K562 (cell line): Measurements from ENCODE around the gene KRT8. TPM values are rescaled to one million over a fixed set of nuclear protein-coding genes. Genes with fewer than 3 reads are reported as not detected.

Source experiments
- ATAC-seq: fragments of 200-7000 bp; cut with Tn5 transposase; 3 replicates; pipeline ENCODE4 v1.9.1; 2020; ENCODE audit warnings: moderate library complexity
- BruUV-seq: library from RNA; stranded (reverse); fragments of 400-500 nt; replicated peaks from 2 replicates; lab custom pipeline; 2021; lab: Mats Ljungman, UMichigan
- CTCF ChIA-PET: fragments of 300-600 bp; formaldehyde crosslinking; extraction: SDS; loops from one replicate; lab custom pipeline; 2021; ENCODE audit warnings: low intra/inter-chr PET ratio; lab: Yijun Ruan, JAX
- POLR2A ChIA-PET: fragments of 300-600, 350-650 bp; sonication (Branson Sonifier 250); formaldehyde crosslinking; extraction: SDS; loops from one replicate; lab custom pipeline; 2021; ENCODE audit warnings: antibody characterized with exemption, inconsistent platforms; lab: Yijun Ruan, JAX
- DNase-seq, 4 experiments: peaks; one replicate each; pipeline versions ENCODE4 v3.0.0 to v3.0.0-alpha.2; 2011 to 2018; ENCODE audit warnings: low spot score in 3 of 4, mixed read lengths in 3 of 4; ENCODE audit errors: extremely low read depth in 1 of 4
- FAIRE-seq: peaks from 2 replicates; lab custom pipeline; 2011; peaks lifted over from hg19 to GRCh38; lab: Jason Lieb, UNC
- H2AFZ ChIP-seq: 2 replicates; pipeline ENCODE4 v1.6.0; 2011; ENCODE audit warnings: low read depth, low read length, control low read depth, inconsistent platforms
- H3K27ac ChIP-seq: fragments of 200-600 bp; 3 replicates; pipeline ENCODE4 v1.8.0; 2011; ENCODE audit warnings: low read depth, mild to moderate bottlenecking, control low read depth, inconsistent platforms, low read length, moderate library complexity, mixed read lengths; ENCODE audit errors: extremely low read depth
- H3K27me3 ChIP-seq, 2 experiments: fragments of 300-600 bp in 1 of 2; 2 replicates in 1 of 2; 3 replicates in 1 of 2; pipeline versions ENCODE4 v1.6.0 to v1.8.0; 2011; ENCODE audit warnings: inconsistent platforms in 2 of 2, low read length in 2 of 2, mild to moderate bottlenecking in 1 of 2, mixed read lengths in 1 of 2, moderate library complexity in 1 of 2; ENCODE audit not compliant: control insufficient read depth in 2 of 2, insufficient read depth in 2 of 2
- H3K36me3 ChIP-seq: fragments of 300-600 bp; 3 replicates; pipeline ENCODE4 v1.8.0; 2011; ENCODE audit warnings: mild to moderate bottlenecking, low read length, inconsistent platforms; ENCODE audit not compliant: control insufficient read depth, insufficient read depth
- H3K4me1 ChIP-seq, 2 experiments: fragments of 200-600 bp in 1 of 2; replicated peaks in 1 of 2; 2 replicates in 1 of 2; 3 replicates in 1 of 2; pipeline versions ENCODE4 v1.5.1 to v1.8.0; 2011; ENCODE audit warnings: inconsistent platforms in 2 of 2, low read length in 2 of 2, mild to moderate bottlenecking in 1 of 2, mixed read lengths in 1 of 2, moderate library complexity in 1 of 2; ENCODE audit not compliant: control insufficient read depth in 2 of 2, insufficient read depth in 2 of 2
- H3K4me2 ChIP-seq: 2 replicates; pipeline ENCODE4 v1.6.1; 2011; ENCODE audit warnings: low read length, control low read depth, inconsistent platforms, mixed read lengths; ENCODE audit not compliant: insufficient read depth
- H3K4me3 ChIP-seq: fragments of 200-600 bp; sonication (generic), shearing (Covaris generic); 2 replicates; pipeline ENCODE4 v1.5.1; 2016; ENCODE audit warnings: control low read depth, inconsistent platforms
- H3K79me2 ChIP-seq: fragments of 200-600 bp; 3 replicates; pipeline ENCODE4 v1.8.0; 2011; ENCODE audit warnings: low read length, inconsistent platforms; ENCODE audit not compliant: control insufficient read depth, insufficient read depth
- H3K9ac ChIP-seq, 2 experiments: 2 replicates each; pipeline versions ENCODE4 v1.6.0 to v1.6.1; 2011; ENCODE audit warnings: low read depth in 2 of 2, low read length in 2 of 2, control low read depth in 1 of 2, inconsistent platforms in 1 of 2, mild to moderate bottlenecking in 1 of 2, mixed read lengths in 1 of 2; ENCODE audit not compliant: insufficient read depth in 1 of 2
- H3K9me1 ChIP-seq: one replicate; pipeline ENCODE4 v1.6.0; 2011; ENCODE audit warnings: inconsistent platforms, mild to moderate bottlenecking, low read length, moderate library complexity; ENCODE audit not compliant: control insufficient read depth, insufficient read depth
- H3K9me3 ChIP-seq: replicated peaks from 2 replicates; pipeline ENCODE4 v1.5.1; 2011; ENCODE audit warnings: low read depth, low read length, inconsistent platforms; ENCODE audit not compliant: control insufficient read depth, insufficient read depth
- H4K20me1 ChIP-seq: replicated peaks from 2 replicates; pipeline ENCODE4 v1.6.1; 2011; ENCODE audit warnings: low read length, inconsistent platforms, mixed read lengths; ENCODE audit not compliant: control insufficient read depth, insufficient read depth
- CTCF ChIP-seq, 3 experiments: IDR thresholded peaks in 2 of 3; conservative IDR thresholded peaks in 1 of 3; 2 replicates each; pipeline ENCODE4 v1.5.1; 2011 to 2012; ENCODE audit warnings: low read length in 3 of 3, mild to moderate bottlenecking in 3 of 3, control low read depth in 2 of 3, improper control_type of control experiment in 1 of 3, inconsistent platforms in 1 of 3, low read depth in 1 of 3, mixed read lengths in 1 of 3, moderate library complexity in 1 of 3; ENCODE audit not compliant: insufficient read depth in 2 of 3
- HDAC6 ChIP-seq: IDR thresholded peaks from 2 replicates; pipeline ENCODE4 v1.6.1; 2012; ENCODE audit warnings: low read depth, mild to moderate bottlenecking, control low read depth, inconsistent platforms, low read length, moderate library complexity
- NCOA4 ChIP-seq: fragments of 450-650 bp; IDR thresholded peaks from 2 replicates; pipeline ENCODE4 v1.6.1; 2018; ENCODE audit warnings: mild to moderate bottlenecking; ENCODE audit not compliant: partially characterized antibody
- NR3C1 ChIP-seq: sonication (generic); formaldehyde crosslinking; IDR thresholded peaks from 2 replicates; pipeline ENCODE4 v1.8.1; 2022; ENCODE audit warnings: missing genetic modification reagents
- POLR2A ChIP-seq: fragments of 450-650 bp; conservative IDR thresholded peaks from 2 replicates; pipeline ENCODE4 v1.6.1; 2016
- SIRT6 ChIP-seq: IDR thresholded peaks from one replicate; pipeline ENCODE4 v1.6.1; 2012; ENCODE audit warnings: low read depth, mild to moderate bottlenecking, control low read depth, inconsistent platforms, low read length, moderate library complexity
- TCFL5 ChIP-seq: fragments of 250-450 bp; sonication (Bioruptor Pico); conservative IDR thresholded peaks from 2 replicates; pipeline ENCODE4 v1.6.1; 2021; ENCODE audit warnings: mild to moderate bottlenecking, moderate library complexity, matching md5 sums
- XRCC5 ChIP-seq: fragments of 200-400 bp; formaldehyde crosslinking; IDR thresholded peaks from 2 replicates; pipeline ENCODE4 v1.6.1; 2017; ENCODE audit warnings: low read depth, mild to moderate bottlenecking, low read length
- ZNF551 ChIP-seq: fragments of 250-450 bp; sonication (Bioruptor Pico); IDR thresholded peaks from 2 replicates; pipeline ENCODE4 v1.5.0; 2021; ENCODE audit warnings: mild to moderate bottlenecking, moderate library complexity
- ZNF778 ChIP-seq: fragments of 450-650 bp; formaldehyde crosslinking; IDR thresholded peaks from 2 replicates; pipeline ENCODE4 v1.4.0; 2020; ENCODE audit warnings: mild to moderate bottlenecking, moderate library complexity
- ZZZ3 ChIP-seq: fragments of 450-650 bp; IDR thresholded peaks from 2 replicates; pipeline ENCODE4 v1.6.1; 2016; ENCODE audit warnings: antibody characterized with exemption, mild to moderate bottlenecking, moderate library complexity
- WGBS: fragments of 100-300 bp; shearing (Covaris generic); methylation state at CpG from one replicate; pipeline ENCODE4 v1.1.6; 2016; ENCODE audit warnings: low coverage, mixed read lengths; ENCODE audit not compliant: insufficient coverage; ENCODE audit errors: missing lambda C conversion rate; 5-methylcytosine and 5-hydroxymethylcytosine counted together
- in situ Hi-C: fragments of 300-500 bp; cut with MboI; formaldehyde crosslinking; loops from 4 replicates; pipeline ENCODE4 v1.15.0; 2018; ENCODE audit warnings: inconsistent platforms, mixed read lengths
- intact Hi-C: fragments of 100-400 bp; cut with micrococcal nuclease; formaldehyde crosslinking; loops from 2 replicates; pipeline ENCODE4 v1.14.2; 2022
- polyA plus RNA-seq, 8 experiments: library from polyadenylated mRNA; depleted of rRNA in 4 of 8; stranded (reverse) in 5 of 8; unstranded in 3 of 8; fragments of >200 nt; fragmentation: Nextera tagmentation in 2 of 8; fragmentation: Illumina TruSeq in 1 of 8; extraction: Ambion mirVana in 2 of 8; extraction: Trizol in 1 of 8; gene quantifications; 2 replicates each; pipeline versions ENCODE4 v1.2.1 to v1.2.3, GENCODE V29; 2011 to 2014; ENCODE audit warnings: inconsistent platforms in 1 of 8, missing spikeins in 1 of 8
- total RNA-seq, 7 experiments: library from RNA; depleted of rRNA in 6 of 7; stranded (reverse); fragments of >200 nt in 6 of 7; fragmentation: Illumina TruSeq in 2 of 7; extraction: Trizol in 2 of 7; gene quantifications; 2 replicates each; pipeline versions ENCODE4 v1.2.1 to v1.2.3, GENCODE V29; 2011 to 2021; ENCODE audit warnings: low replicate concordance in 1 of 7
- TF ChIP-seq, protein P1 (sequence below): fragments of 250-450 bp; sonication (Bioruptor Pico); IDR thresholded peaks from 2 replicates; pipeline ENCODE4 v1.8.0; 2021; ENCODE audit warnings: borderline replicate concordance, mild to moderate bottlenecking, moderate library complexity; ENCODE audit not compliant: poor library complexity, severe bottlenecking
- TF ChIP-seq, protein P2 (sequence below), 2 experiments: IDR thresholded peaks in 1 of 2; conservative IDR thresholded peaks in 1 of 2; 2 replicates each; pipeline ENCODE4 v1.6.1; 2016; ENCODE audit warnings: low read depth in 2 of 2, mild to moderate bottlenecking in 1 of 2, missing compliant biosample characterization in 1 of 2, missing genetic modification characterization in 1 of 2, moderate library complexity in 1 of 2
- TF ChIP-seq, protein P3 (sequence below): fragments of 250-450 bp; sonication (Bioruptor Pico); IDR thresholded peaks from 2 replicates; pipeline ENCODE4 v1.8.0; 2022; ENCODE audit warnings: inconsistent platforms

The KRT8 gene
- total and polyA plus RNA-seq, 9 of the 15 experiments (the other 6 are each of a cell fraction or from before 2014, with no cell fraction given): 41.5 to 661 (median 260) TPM

DNA sequence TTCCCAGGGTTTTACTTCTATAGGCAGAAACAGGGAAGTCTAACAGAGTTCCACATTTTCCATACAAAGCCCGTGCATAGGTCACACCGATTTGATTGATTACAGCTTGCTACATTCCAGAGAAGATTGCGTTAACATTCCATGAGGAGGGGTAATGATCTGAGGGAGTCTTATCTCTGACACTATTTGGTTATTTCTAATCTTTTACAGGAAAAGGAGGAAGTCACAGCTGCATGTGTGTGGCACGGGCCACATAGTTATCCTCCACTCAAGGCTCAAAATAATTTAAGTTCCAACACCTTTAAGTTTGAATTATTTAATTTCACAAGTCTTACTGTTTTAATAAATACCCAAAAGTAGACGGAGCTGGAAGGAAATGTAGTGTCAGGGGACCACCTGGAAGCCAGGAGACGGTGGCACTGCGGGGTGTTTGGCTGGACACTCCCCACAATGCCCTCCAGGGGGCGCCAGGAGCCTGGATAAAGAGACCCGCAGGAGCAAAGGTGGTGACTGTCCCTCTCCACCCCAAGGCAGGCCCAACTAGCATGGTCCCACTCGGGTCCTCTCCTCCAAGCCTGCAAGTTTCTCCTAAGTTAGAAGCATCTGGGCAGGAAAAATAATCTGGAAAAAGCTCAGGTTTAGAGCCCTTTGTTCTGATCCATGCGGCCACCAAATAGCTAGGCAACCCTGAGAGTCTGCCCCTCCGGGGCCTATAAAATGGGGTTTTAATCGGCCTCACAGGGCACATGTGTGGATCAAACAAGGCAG lies 20.2 kb downstream of the KRT8 start:
- no peak overlapping the region for H3K4me2 ChIP-seq
- ATAC-seq: peak; percentile 94
- no peak overlapping the region for H3K4me3 ChIP-seq
- no peaks in the 10 kb centered on the region for H3K9me3 ChIP-seq
- no peaks in the 10 kb centered on the region for H3K9me1 ChIP-seq
- peaks cover 0 to 6% of the 10 kb centered on the region in 2 experiments; a peak in 3 of 5 replicates for H3K4me1 ChIP-seq
- no peaks in the 10 kb centered on the region for H4K20me1 ChIP-seq
- FAIRE-seq: peak; percentile 57
- peak overlapping the region; percentile 43 for H2AFZ ChIP-seq
- BruUV-seq: no TSS peak
- H3K27ac ChIP-seq: no peak overlapping the region
- no peaks in the 10 kb centered on the region for H3K36me3 ChIP-seq
- peak; percentile 83 to 90 (median 88) for DNase-seq
- in situ Hi-C loops (loop anchor here (5.0 kb wide), 1 partner anchor 98 kb away; no protein-coding TSS in a partner anchor), intact Hi-C loops (loop anchor here (1.0 kb wide), 3 partner anchors 21 to 97 kb away; partner anchors contain the start of gene KRT8)
- H3K79me2 ChIP-seq: no peaks in the 10 kb centered on the region
- WGBS: 27% methylated on average over 13 of the region's 13 CpGs
- CTCF ChIA-PET: interaction anchor here (0.6 to 12.1 kb wide), 10 partner anchors 20 to 730 kb away, joined by 3 to 398 read pairs (median 4); partner anchors contain the start of gene KRT8
- H3K27me3 ChIP-seq: no peaks in the 10 kb centered on the region
- POLR2A ChIA-PET: interaction anchor here (0.7 to 2.9 kb wide), 11 partner anchors 10 to 310 kb away, joined by 3 to 23 read pairs (median 5); partner anchors contain the start of gene KRT8
- H3K9ac ChIP-seq: no peak overlapping the region
- TF ChIP-seq ZZZ3 (no peak), CTCF (IDR thresholded peaks at IDR 0.05 in 2 of 3, conservative IDR thresholded peaks at IDR 0.05 in 1 of 3; ENCODE audit: insufficient read depth in 2 of 3, low read depth in 1 of 3, low read length in 3 of 3) (peak; percentile 95 to 97 (median 97)), POLR2A (no peak), NCOA4 (no peak), SIRT6 (no peak), HDAC6 (no peak), XRCC5 (no peak), ZNF551 (CRISPR knock-in tag) (no peak), TCFL5 (CRISPR knock-in tag) (no peak), ZNF778 (no peak), NR3C1 (no peak)
- TF ChIP-seq, protein P1, sequence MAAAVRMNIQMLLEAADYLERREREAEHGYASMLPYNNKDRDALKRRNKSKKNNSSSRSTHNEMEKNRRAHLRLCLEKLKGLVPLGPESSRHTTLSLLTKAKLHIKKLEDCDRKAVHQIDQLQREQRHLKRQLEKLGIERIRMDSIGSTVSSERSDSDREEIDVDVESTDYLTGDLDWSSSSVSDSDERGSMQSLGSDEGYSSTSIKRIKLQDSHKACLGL: no peak
- TF ChIP-seq, protein P2, sequence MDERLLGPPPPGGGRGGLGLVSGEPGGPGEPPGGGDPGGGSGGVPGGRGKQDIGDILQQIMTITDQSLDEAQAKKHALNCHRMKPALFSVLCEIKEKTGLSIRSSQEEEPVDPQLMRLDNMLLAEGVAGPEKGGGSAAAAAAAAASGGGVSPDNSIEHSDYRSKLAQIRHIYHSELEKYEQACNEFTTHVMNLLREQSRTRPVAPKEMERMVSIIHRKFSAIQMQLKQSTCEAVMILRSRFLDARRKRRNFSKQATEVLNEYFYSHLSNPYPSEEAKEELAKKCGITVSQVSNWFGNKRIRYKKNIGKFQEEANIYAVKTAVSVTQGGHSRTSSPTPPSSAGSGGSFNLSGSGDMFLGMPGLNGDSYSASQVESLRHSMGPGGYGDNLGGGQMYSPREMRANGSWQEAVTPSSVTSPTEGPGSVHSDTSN (CRISPR knock-in tag; IDR thresholded peaks at IDR 0.05; ENCODE audit: low read depth): 0 out of 2 replicates have a peak, but pooled peaks have one; percentile 8
- TF ChIP-seq, protein P2 (tag; conservative IDR thresholded peaks at IDR 0.05; ENCODE audit: low read depth): no peak
- TF ChIP-seq, protein P3, sequence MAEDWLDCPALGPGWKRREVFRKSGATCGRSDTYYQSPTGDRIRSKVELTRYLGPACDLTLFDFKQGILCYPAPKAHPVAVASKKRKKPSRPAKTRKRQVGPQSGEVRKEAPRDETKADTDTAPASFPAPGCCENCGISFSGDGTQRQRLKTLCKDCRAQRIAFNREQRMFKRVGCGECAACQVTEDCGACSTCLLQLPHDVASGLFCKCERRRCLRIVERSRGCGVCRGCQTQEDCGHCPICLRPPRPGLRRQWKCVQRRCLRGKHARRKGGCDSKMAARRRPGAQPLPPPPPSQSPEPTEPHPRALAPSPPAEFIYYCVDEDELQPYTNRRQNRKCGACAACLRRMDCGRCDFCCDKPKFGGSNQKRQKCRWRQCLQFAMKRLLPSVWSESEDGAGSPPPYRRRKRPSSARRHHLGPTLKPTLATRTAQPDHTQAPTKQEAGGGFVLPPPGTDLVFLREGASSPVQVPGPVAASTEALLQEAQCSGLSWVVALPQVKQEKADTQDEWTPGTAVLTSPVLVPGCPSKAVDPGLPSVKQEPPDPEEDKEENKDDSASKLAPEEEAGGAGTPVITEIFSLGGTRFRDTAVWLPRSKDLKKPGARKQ: no peak
